Esophagus (tissue), 2 donors: ENCODE data around the gene GINS2. TPM values are rescaled to one million over a fixed set of nuclear protein-coding genes. Genes with fewer than 3 reads are reported as not detected.

Experiments used
- H3K27ac ChIP-seq, 2 donors: one replicate each; pipeline ENCODE4 v1.5.1; 2013; ENCODE audit warnings: low read depth in 2 of 2, mild to moderate bottlenecking in 2 of 2, inconsistent platforms in 1 of 2, low read length in 1 of 2, moderate library complexity in 1 of 2
- H3K27me3 ChIP-seq, 2 donors: one replicate each; pipeline ENCODE4 v1.6.1; 2013; ENCODE audit warnings: low read length in 2 of 2, control low read depth in 1 of 2, mild to moderate bottlenecking in 1 of 2; ENCODE audit not compliant: insufficient read depth in 2 of 2, control insufficient read depth in 1 of 2
- H3K36me3 ChIP-seq, 2 donors: one replicate each; pipeline ENCODE4 v1.6.1; 2013; ENCODE audit warnings: low read length in 1 of 2; ENCODE audit not compliant: control insufficient read depth in 2 of 2, insufficient read depth in 2 of 2
- H3K4me1 ChIP-seq, 2 donors: one replicate each; pipeline ENCODE4 v1.6.1; 2013; ENCODE audit warnings: low read length in 1 of 2; ENCODE audit not compliant: control insufficient read depth in 2 of 2, insufficient read depth in 2 of 2
- H3K4me3 ChIP-seq, 2 donors: one replicate each; pipeline ENCODE4 v1.5.1; 2013; ENCODE audit warnings: low read length in 2 of 2, mild to moderate bottlenecking in 2 of 2, low read depth in 1 of 2, moderate library complexity in 1 of 2
- H3K9me3 ChIP-seq, 2 donors: one replicate each; pipeline ENCODE4 v1.6.1; 2013; ENCODE audit warnings: mild to moderate bottlenecking in 2 of 2, low read depth in 1 of 2, low read length in 1 of 2, moderate library complexity in 1 of 2; ENCODE audit not compliant: control insufficient read depth in 2 of 2, insufficient read depth in 1 of 2
- WGBS, 2 donors: extraction: QIAGEN DNeasy Blood & Tissue Kit; methylation state at CpG; one replicate each; pipeline ENCODE4 v1.1.7; 2013; 5-methylcytosine and 5-hydroxymethylcytosine counted together
- polyA plus RNA-seq, 2 donors: library from polyadenylated mRNA; stranded (reverse); fragments of 200-250 nt; gene quantifications; one replicate each; pipeline ENCODE4 v1.2.3, GENCODE V29; 2013
- donor health status: healthy with polysubstance abuse.
- donor health status: Bipolar disorder and iron deficiency.

Gene GINS2
- polyA plus RNA-seq, 2 donors, result 3.2 to 6.6 TPM

DNA sequence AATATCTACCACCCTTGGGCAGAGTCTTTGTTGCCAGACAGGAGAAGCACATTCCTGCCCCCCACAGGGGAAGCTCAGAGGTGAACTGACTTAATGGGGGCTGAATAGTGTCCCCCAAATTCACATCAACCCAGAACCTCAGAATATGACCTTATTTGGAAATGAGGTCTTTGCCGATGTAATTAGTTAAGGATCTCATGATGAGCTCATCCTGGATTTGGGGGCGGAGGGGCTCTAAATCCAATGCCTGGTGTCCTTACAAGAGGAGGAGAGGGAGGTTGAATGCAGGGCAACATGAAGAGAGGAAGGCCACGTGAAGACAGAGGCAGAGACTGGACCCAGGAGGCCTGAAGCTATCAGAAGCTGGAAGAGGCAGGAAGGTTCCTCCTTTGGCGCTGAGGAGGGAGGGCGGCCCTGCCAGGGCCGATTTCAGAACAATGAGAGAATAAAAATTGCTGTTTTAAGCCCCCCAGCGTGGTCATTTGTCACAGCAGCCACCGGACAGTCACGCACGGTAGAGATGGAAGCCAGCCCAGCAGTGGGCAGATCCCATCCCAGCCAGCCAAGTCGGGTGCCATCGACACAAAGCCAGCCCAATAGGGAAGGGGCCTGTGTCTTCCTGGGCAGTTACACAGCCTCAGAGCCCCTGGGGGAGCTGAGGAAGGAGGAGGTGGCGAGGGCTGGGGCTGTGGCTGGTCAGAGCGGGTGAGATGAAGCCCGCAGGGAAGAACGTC, 40.9 kb upstream of the GINS2 start:
- no peaks in the 10 kb centered on the region for H3K9me3 ChIP-seq
- 74 to 81% methylated on average over 16 of the region's 16 CpGs for WGBS, 2 donors
- peaks cover 0 to 15% of the 10 kb centered on the region in 2 donors for H3K36me3 ChIP-seq
- no peaks in the 10 kb centered on the region for H3K4me1 ChIP-seq
- no peak overlapping the region for H3K4me3 ChIP-seq
- no peak overlapping the region for H3K27ac ChIP-seq
- no peaks in the 10 kb centered on the region for H3K27me3 ChIP-seq

DNA sequence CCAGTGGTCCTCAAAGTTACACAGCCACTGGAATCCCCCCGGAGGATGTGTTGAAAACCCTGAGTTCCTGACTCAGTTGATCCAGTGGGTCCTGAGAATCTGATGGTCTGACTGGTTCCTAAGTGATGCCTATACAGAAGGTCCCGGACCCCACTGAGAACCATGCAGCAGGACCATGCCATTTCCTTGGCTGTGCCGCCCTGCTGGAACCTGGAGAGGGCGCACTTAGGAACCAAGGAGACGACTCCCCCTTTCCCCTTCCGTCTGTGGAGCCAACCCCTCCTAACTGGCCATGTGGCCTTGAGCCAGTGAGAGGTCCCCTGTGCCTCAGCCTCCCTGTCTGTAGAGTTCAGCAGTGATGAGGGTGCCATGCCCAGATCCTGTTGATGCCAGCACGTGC, 40.1 kb upstream of the GINS2 start:
- WGBS, 2 donors, result 82 to 88% methylated on average over 7 of the region's 7 CpGs

DNA sequence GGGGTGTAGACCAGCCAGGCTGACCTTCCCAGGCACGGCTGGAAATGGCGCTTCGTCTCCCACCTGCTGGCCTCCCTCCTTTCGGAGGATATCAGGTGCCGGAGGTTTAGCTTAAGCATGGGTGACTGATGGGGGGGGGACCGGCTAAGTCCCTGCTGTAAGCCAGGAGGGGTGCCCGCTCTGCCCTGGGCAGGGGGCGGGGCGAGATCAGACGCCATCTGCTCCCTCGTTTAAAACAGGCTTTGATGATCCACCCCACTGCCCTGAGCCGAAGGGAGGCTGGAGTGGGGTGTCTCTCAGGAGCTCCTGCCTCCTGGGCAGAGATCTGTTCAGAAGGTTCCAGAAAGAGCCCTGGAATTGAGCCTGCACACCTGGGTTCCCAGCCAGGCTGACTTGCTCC, 36.2 kb upstream of the GINS2 start:
- no peak overlapping the region for H3K27ac ChIP-seq
- H3K4me1 ChIP-seq, result peaks cover 3% of the 10 kb centered on the region in 2 donors
- H3K27me3 ChIP-seq, result no peaks in the 10 kb centered on the region
- peaks cover 0 to 13% of the 10 kb centered on the region in 2 donors for H3K36me3 ChIP-seq
- 92 to 94% methylated on average over 10 to 12 of the region's 12 CpGs for WGBS, 2 donors
- no peaks in the 10 kb centered on the region for H3K9me3 ChIP-seq
- H3K4me3 ChIP-seq, result no peak overlapping the region

More for the DNA sequence above, 40.1 kb upstream of the GINS2 start:
- no peaks in the 10 kb centered on the region for H3K27me3 ChIP-seq
- no peaks in the 10 kb centered on the region for H3K4me1 ChIP-seq
- H3K36me3 ChIP-seq, result peaks cover 0 to 13% of the 10 kb centered on the region in 2 donors
- no peaks in the 10 kb centered on the region for H3K9me3 ChIP-seq
- no peak overlapping the region for H3K27ac ChIP-seq
- H3K4me3 ChIP-seq, result no peak overlapping the region

DNA sequence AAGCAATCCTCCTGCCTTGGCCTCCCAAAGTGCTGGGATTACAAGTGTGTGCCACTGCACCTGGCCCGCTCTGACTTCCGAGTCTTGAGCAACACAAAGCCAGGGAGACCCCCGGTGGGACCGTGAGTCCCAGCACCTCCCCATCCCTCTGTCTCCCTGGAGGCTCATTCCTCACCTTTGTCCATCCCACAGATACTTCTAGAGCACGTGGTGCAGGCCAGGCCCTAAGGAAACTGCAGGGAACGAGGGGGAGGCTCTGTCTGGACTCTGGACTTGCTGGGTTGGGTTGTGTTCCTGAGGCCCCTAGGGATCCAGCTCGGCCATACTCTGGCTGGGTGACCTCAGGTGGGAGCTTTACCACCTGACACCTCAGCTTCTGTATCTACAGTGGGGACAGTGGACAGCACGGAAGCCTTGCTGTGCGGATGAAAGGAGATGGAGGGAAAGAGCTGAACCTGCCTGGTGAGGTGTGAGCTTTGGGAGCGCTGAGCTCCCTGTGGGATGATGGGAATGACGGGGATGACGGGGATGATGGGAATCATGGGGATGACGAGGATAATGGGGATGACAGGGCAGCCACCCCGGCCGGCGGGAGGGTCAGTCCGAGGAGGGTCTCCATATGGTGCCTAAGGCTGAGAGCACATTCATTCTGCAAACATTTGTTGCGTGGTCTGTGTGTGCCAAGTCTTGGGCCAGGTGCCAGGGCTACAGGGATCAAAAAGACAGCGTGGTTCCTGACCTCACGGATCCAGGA, 35.5 kb upstream of the GINS2 start:
- 86% methylated on average over 20 of the region's 20 CpGs for WGBS, 2 donors

DNA sequence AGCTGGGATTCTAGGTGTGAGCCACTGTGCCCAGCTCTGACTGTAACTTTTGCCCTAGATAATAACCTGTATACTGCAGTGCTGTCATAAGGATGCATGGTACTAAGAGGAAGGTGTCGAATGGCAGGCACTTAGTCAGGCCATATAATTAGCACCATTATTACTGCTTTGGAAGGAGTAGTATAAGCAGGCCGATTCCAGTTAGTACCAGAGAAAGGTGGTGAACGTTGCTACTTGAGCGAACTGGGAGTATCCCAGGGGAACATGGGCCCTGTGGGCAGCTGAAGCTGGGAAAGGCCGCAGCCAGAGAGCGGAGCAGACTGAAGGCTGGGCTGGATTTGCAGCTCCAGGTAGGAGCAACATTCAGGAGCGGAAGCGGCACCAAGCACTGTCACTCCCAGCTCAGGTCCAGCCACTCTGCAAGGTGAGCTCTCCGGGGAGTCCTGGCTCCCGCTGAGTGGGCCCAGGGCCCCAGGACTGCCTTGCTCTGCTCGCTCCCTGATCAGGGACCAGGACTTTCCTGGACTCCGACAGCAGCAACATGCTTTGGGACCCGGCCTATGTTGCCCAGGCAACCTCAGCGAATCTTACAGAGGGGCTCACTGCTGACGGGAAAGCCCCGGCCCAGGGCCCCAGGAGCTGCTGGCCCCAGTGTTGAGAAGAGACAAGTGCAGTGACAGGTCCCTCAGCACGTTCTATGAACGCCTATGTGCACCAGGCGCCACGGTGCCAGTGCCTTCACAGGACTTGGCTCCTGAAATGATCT, 33.6 kb upstream of the GINS2 start:
- WGBS, 2 donors, result 87 to 90% methylated on average over 20 of the region's 20 CpGs

More for the DNA sequence above, 35.5 kb upstream of the GINS2 start:
- Histone ChIP-seq H3K4me1 (peaks cover 3% of the 10 kb centered on the region in 2 donors), H3K4me3 (no peak overlapping the region), H3K9me3 (no peaks in the 10 kb centered on the region), H3K36me3 (peaks cover 0 to 13% of the 10 kb centered on the region in 2 donors), H3K27me3 (no peaks in the 10 kb centered on the region), H3K27ac (no peak overlapping the region)

DNA sequence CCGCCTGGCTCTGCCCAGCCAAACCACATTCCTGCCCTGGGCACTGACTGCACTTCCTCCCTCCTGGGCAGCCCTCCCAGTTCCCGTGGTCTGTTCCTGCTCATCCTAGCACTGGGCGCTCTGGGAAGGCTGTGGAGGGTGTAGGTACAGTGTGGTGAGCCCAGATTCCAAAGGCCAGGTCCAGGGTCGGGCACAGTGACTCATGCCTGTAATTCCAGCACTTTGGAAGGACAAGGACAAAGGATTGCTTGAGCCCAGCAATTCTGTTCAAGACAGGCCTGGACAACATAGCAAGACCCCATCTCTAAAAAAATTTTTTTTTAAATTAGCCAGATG, 31.5 kb upstream of the GINS2 start:
- Histone ChIP-seq H3K4me1 (peaks cover 6 to 23% of the 10 kb centered on the region in 2 donors), H3K36me3 (peaks cover 0 to 4% of the 10 kb centered on the region in 2 donors), H3K9me3 (no peaks in the 10 kb centered on the region), H3K27me3 (no peaks in the 10 kb centered on the region), H3K4me3 (no peak overlapping the region), H3K27ac (no peak overlapping the region)
- 56 to 67% methylated on average over 4 of the region's 4 CpGs for WGBS, 2 donors

More for the DNA sequence above, 33.6 kb upstream of the GINS2 start:
- peaks cover 0 to 13% of the 10 kb centered on the region in 2 donors for H3K36me3 ChIP-seq
- H3K27me3 ChIP-seq, result no peaks in the 10 kb centered on the region
- H3K27ac ChIP-seq, result no peak overlapping the region
- H3K4me1 ChIP-seq, result peaks cover 6 to 13% of the 10 kb centered on the region in 2 donors
- no peak overlapping the region for H3K4me3 ChIP-seq
- H3K9me3 ChIP-seq, result no peaks in the 10 kb centered on the region

DNA sequence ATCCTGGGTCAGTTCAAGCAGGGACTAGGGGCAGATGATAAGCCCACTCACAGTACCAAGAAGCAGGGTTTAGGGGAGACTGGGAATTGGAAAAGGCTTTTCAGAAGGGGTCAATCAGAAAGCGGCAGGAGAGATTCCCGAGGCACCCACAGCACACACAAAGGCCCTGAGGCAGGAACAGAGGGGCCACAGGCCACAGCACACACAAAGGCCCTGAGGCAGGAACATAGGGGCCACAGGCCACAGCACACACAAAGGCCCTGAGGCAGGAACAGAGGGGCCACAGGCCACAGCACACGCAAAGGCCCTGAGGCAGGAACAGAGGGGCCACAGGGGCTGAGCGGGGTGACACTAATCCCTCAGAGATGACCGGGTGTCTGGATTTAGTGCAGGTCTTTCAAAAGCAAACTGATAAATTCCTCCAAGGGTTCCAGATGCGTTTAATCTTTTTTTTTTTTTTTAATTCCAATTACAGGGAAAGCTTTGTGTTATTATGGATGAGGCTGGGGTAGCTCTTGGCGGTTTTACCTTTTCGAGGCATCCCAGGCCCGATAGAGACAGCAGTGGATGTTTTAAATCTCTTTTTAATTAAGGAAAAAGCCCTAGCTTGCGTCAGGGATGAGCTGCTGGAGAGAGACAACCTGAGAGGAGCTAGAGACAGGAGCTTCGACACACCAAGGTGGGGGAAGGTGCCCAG, 31.0 kb upstream of the GINS2 start:
- Histone ChIP-seq H3K36me3 (peaks cover 0 to 3% of the 10 kb centered on the region in 2 donors), H3K27ac (no peak overlapping the region), H3K27me3 (no peaks in the 10 kb centered on the region), H3K4me1 (peaks cover 8 to 23% of the 10 kb centered on the region in 2 donors), H3K9me3 (no peaks in the 10 kb centered on the region), H3K4me3 (no peak overlapping the region)
- 67 to 68% methylated on average over 11 of the region's 11 CpGs for WGBS, 2 donors

DNA sequence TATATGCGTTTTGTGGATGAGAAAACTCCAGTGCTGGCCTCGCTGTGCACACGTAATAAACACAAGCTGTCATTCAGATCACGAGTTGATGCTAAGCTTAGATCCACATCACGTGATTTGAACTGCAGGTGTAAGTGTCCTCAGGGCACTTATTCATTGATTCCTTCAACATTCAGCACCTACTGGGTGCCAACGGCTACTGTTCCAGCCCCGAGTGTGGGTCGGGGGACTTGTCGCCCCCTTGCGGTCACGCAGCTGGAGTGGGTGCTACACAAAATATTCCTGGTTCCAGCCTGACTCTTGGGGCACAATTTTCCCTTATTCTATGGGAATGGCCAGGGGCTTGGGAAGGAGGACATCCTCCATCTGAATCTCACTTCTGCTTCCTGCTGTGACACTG, 29.9 kb upstream of the GINS2 start:
- whole genome bisulfite sequencing, 2 donors, result 40 to 41% methylated on average over 11 of the region's 11 CpGs
- no peaks in the 10 kb centered on the region for H3K27me3 ChIP-seq

DNA sequence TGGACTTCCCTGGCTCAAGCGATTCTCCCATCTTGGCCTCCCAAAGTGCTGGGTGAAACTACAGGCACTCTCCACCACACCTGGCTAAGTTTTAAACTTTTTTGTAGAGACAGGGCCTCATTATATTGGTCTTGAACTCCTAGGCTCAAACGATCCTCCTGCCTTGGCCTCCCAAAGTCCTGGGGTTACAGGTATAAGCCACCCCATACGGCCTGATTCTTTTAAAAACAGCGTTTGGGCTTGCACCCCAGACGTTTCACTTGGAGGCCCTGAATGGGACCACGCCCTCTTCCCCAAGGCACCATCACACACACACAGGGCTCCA, 29.4 kb upstream of the GINS2 start:
- Histone ChIP-seq H3K9me3 (no peaks in the 10 kb centered on the region), H3K36me3 (no peaks in the 10 kb centered on the region), H3K4me1 (peaks cover 8 to 23% of the 10 kb centered on the region in 2 donors), H3K4me3 (no peak overlapping the region), H3K27ac (no peak overlapping the region), H3K27me3 (no peaks in the 10 kb centered on the region)
- 30 to 36% methylated on average over 6 of the region's 6 CpGs for WGBS, 2 donors

More for the DNA sequence above, 29.9 kb upstream of the GINS2 start:
- no peaks in the 10 kb centered on the region for H3K36me3 ChIP-seq
- H3K9me3 ChIP-seq, result no peaks in the 10 kb centered on the region
- no peak overlapping the region for H3K27ac ChIP-seq
- H3K4me3 ChIP-seq, result no peak overlapping the region
- H3K4me1 ChIP-seq, result peaks cover 8 to 23% of the 10 kb centered on the region in 2 donors
